T-helper 2 cell treated with Interferon-gamma antibody and Interleukin-4, amounts not matched to agents 100 ng/mL and 5 ng/mL, for 36 hours (primary cell): ENCODE results near the gene PTCD1. TPM values are rescaled to one million over a fixed set of nuclear protein-coding genes. Genes with fewer than 3 reads are reported as not detected.

ENCODE experiments used
- intact Hi-C: fragments of 100-400 bp; cut with micrococcal nuclease; formaldehyde crosslinking; loops from one replicate; pipeline ENCODE4 v1.15.1; 2023
- total RNA-seq: library from RNA; stranded (reverse); gene quantifications from 2 replicates; pipeline ENCODE4 v1.2.3, GENCODE V29; 2022

Gene PTCD1, protein sequence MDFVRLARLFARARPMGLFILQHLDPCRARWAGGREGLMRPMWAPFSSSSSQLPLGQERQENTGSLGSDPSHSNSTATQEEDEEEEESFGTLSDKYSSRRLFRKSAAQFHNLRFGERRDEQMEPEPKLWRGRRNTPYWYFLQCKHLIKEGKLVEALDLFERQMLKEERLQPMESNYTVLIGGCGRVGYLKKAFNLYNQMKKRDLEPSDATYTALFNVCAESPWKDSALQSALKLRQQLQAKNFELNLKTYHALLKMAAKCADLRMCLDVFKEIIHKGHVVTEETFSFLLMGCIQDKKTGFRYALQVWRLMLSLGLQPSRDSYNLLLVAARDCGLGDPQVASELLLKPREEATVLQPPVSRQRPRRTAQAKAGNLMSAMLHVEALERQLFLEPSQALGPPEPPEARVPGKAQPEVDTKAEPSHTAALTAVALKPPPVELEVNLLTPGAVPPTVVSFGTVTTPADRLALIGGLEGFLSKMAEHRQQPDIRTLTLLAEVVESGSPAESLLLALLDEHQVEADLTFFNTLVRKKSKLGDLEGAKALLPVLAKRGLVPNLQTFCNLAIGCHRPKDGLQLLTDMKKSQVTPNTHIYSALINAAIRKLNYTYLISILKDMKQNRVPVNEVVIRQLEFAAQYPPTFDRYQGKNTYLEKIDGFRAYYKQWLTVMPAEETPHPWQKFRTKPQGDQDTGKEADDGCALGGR
- 9.4 and 11.7 TPM in 2 replicates for total RNA-seq

- intact Hi-C loops = loop anchor here (1.0 to 2.0 kb wide), 5 partner anchors 27 to 112 kb away; partner anchors contain the start of genes ARPC1B, ATP5MF and ZKSCAN5
These were observed at the start of gene PTCD1, which contains the start of gene CPSF4 for GRCh38 chr7:99438573-99439480. Gene PTCD1, minus strand, starts transcription at chr7:99438798. Its CDS starts 3,556 bp downstream, at chr7:99435242. Gene CPSF4, plus strand, starts transcription at chr7:99438943. Its CDS starts 140 bp downstream, at chr7:99439083.

DNA sequence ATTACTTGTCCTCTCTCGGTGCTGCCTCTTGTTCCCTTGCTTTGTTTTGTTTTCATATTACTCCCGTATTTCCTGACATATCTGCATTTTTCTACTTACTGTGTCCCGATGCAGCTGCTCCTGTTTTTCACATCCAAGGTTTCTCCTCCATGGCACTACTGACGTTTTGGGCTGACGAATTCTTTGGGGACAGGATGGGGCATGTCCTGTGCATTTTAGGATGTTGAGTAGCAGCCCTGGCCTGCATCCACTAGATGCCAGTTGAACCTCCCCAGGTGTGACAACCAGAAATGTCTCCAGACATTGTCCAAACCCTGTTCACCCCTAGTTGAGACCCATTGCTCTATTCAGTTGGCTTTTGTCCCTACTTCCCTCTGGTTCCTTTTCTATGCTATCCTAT lies 46.5 kb upstream of the PTCD1 start:
- intact Hi-C loops = no loop called here

- intact Hi-C loops = no loop called here
These were observed 40.2 kb upstream of the PTCD1 start for GRCh38 chr7:99478464-99479440.

- intact Hi-C loops = no loop called here
These were observed 37.5 kb upstream of the PTCD1 start for GRCh38 chr7:99476107-99476506.

DNA sequence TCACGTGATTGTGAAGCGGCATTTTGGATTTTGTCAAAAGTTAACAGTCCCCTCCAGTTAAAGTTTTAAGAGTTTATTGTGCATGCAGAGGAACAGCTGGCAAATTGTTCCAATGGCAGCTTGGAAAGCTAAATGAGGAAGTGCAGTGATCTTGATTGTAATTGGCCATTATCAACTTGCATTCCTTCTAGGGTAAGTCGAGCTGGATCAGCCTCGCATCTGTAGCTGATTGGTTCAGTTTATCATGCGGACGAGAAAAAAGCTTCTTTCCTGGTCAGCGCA lies 34.7 kb upstream of the PTCD1 start:
- intact Hi-C loops = loop anchor here (2.0 to 5.0 kb wide), 2 partner anchors 64 to 96 kb away; partner anchors contain the start of genes BUD31 and PDAP1

- intact Hi-C loops = loop anchor here (1.0 to 5.0 kb wide), 6 partner anchors 28 to 95 kb away; partner anchors contain the start of genes BUD31, FAM200A, PDAP1 and ZKSCAN5
These were observed 34.1 kb upstream of the PTCD1 start, which contains the start of gene ZNF789 for GRCh38 chr7:99472561-99473314. Gene ZNF789, plus strand, starts transcription at chr7:99472890. Its CDS starts 3,567 bp downstream, at chr7:99476457.

DNA sequence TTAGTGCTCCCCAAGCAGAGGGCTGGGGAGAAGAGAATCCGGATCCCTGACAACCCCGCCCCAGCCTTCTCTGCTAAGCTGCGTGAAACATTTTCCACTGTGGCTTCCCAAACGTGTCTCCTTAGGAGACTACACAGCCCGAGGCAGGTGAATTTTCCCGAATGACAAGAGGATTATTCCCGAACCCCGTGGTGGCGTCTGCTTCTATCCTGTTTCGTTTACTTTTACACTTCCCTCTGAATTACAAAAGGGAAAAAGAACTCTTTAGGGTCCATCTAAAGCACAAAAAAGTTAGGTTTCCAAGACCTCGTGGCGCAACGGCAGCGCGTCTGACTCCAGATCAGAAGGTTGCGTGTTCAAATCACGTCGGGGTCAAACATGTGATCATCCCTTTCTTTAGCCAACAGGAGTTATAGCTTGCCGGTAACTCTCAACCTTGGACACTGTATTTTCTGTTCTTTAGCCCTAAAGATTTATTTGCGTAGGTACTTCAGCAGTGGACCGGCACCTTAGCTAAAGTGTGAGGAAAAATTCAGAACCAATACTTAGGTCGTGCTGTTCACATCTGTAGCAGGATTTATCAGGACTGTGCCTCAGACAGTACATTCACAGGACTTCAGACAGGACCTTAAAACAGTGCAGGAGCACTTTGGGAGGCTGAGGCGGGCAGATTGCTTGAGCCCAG lies 30.9 kb upstream of the PTCD1 start:
- intact Hi-C loops = loop anchor here (5.0 kb wide), 1 partner anchor 92 kb away; no protein-coding TSS in a partner anchor

- intact Hi-C loops = no loop called here
These were observed 29.8 kb upstream of the PTCD1 start for GRCh38 chr7:99468336-99468918.

DNA sequence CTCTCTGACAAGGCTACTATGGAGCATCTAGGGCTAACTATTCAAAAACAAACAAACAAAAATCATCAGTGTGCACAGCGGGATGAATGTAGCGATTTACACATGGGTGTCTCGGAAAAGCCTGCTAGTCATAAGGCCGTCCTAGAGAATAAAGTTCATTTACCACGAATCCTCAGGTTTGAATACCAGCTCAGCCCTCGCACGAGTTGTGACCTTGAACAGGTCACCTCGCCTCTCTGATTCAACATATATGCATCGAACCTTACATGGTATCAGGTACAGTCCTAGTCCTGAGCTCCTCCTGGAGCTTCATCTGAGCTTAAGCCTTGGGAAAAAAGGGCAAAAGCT lies 26.8 kb upstream of the PTCD1 start:
- intact Hi-C loops = no loop called here

GRCh38 chr7:99461221-99461620 lies 22.6 kb upstream of the PTCD1 start:
- intact Hi-C loops = no loop called here

DNA sequence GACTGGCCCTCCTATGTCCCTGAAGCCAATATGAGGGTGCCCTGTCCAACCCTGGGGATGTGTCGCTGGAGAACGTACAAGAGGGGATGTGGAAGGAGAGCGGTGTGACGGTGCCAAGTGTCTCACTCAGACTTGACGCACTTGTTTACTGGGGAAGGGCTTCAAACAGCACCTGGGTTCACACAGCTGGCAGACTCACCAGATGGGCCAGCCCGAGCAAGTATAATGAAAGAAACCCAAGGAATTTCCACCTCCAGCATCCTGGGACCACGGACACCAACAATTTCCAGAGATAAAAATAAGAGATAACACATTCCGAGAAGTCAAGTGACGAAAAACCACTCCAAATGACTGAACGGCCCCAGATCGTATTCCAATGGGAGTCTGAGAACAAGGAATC lies 22.1 kb upstream of the PTCD1 start:
- intact Hi-C loops = no loop called here

GRCh38 chr7:99459087-99459486 lies 20.5 kb upstream of the PTCD1 start:
- intact Hi-C loops = no loop called here

- intact Hi-C loops = no loop called here
These were observed 19.3 kb upstream of the PTCD1 start for GRCh38 chr7:99457650-99458493.

- intact Hi-C loops = no loop called here
These were observed 18.6 kb upstream of the PTCD1 start for GRCh38 chr7:99457050-99457649.

- intact Hi-C loops = no loop called here
These were observed 17.7 kb upstream of the PTCD1 start for GRCh38 chr7:99456288-99456687.

DNA sequence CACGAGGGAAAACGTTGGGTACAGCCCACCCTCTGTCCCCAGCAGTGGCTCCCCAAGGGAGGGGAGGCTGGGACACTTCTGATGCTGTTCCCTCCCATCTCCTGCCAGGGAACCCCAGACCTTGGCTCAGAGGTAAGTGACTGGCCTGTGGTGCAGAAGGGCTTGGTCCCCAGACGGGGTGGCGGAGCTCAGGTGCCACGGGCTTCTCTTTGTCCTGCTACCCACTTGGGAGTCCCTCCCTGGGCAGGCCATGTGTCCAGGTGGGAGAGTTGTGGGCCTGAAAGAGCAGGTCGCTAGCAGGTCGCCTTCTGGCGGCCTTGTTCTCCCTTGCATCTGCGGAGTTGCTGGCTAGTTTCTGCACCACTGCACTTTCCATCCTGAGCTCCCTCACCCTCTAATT lies 17.3 kb upstream of the PTCD1 start:
- intact Hi-C loops = no loop called here

DNA sequence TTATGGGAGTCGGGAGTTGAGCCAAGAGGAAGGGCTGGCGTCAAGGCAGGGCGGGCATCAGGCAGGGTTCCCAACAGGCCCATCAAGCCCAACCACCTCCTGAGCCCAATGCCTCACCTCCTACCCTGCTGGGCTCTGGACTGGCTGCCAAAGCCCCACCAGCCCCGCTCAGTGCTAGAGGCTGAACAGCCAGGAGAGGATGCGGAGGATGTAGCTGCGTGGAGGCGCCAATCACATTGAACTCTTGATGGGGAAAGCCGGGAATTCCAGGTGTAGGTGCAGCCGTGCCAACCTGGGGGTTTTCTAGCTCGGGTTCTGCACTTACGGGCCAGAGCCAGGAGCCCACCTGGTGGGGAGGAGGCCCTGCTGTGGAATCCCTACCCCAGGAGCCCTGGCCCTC lies 14.5 kb upstream of the PTCD1 start:
- intact Hi-C loops = no loop called here
